KG1 (cell line): ENCODE results near the gene CNGB1.
"Not testable (repeated sequence)": the region's sequence is repeated elsewhere in the genome, so short reads cannot be mapped to it uniquely, and the experiment has no call there.

Experiments used
- DNase-seq: peaks from one replicate; lab custom pipeline; 2025; lab: John Stamatoyannopoulos, UW

The CNGB1 gene

GRCh38 chr16:57970970-57971369 lies at the start of gene CNGB1:
TSS of gene CNGB1 (minus strand) at chr16:57971128. CDS start at chr16:57967286, 3,842 bp downstream.
- DNase-seq, result no peak

GRCh38 chr16:58019866-58020538 lies 49.1 kb upstream of the CNGB1 start:
- no peak for DNase-seq

- no peak for DNase-seq
Measured at GRCh38 chr16:58018803-58019202, 47.9 kb upstream of the CNGB1 start.

- no peak for DNase-seq
Measured at GRCh38 chr16:58016840-58017446, 46.0 kb upstream of the CNGB1 start.

GRCh38 chr16:58013201-58013956 lies 42.5 kb upstream of the CNGB1 start:
- no peak for DNase-seq

- no peak for DNase-seq
Measured at GRCh38 chr16:58012481-58012880, 41.6 kb upstream of the CNGB1 start.

GRCh38 chr16:58011652-58012051 lies 40.7 kb upstream of the CNGB1 start:
- DNase-seq, result no peak

GRCh38 chr16:58010886-58011285 lies 40.0 kb upstream of the CNGB1 start:
- DNase-seq, result no peak

GRCh38 chr16:58009856-58010416 lies 39.0 kb upstream of the CNGB1 start:
- no peak for DNase-seq

- not testable (repeated sequence) for DNase-seq
Measured at GRCh38 chr16:58004736-58005135, 33.8 kb upstream of the CNGB1 start.

GRCh38 chr16:58002936-58003335 lies 32.0 kb upstream of the CNGB1 start:
- no peak for DNase-seq

- DNase-seq, result no peak
Measured at GRCh38 chr16:58002416-58002800, 31.5 kb upstream of the CNGB1 start.

- no peak for DNase-seq
Measured at GRCh38 chr16:58001781-58002415, 31.0 kb upstream of the CNGB1 start.

- peak; percentile 68 for DNase-seq
Measured at GRCh38 chr16:58000706-58001676, 30.1 kb upstream of the CNGB1 start, which contains the start of gene USB1. TSS of gene USB1 (plus strand) at chr16:58001407. CDS start at chr16:58001484, 77 bp downstream.

GRCh38 chr16:57999971-58000705 lies 29.2 kb upstream of the CNGB1 start, which contains the start of gene ZNF319:
TSS of gene ZNF319 (minus strand) at chr16:58000672. CDS start at chr16:57998265, 2,407 bp downstream.
- no peak for DNase-seq

GRCh38 chr16:57999366-57999970 lies 28.5 kb upstream of the CNGB1 start:
- DNase-seq, result no peak

- DNase-seq, result no peak
Measured at GRCh38 chr16:57998992-57999365, 28.1 kb upstream of the CNGB1 start.

GRCh38 chr16:57998486-57998885 lies 27.6 kb upstream of the CNGB1 start:
- DNase-seq, result no peak

- DNase-seq, result no peak
Measured at GRCh38 chr16:57997528-57998265, 26.8 kb upstream of the CNGB1 start.
